ENCODE results near the gene ITIH4. TPM values are rescaled to one million over a fixed set of nuclear protein-coding genes. Genes with fewer than 3 reads are reported as not detected.

Gene ITIH4
- total RNA-seq, 1 donor from 2014 or later, result 4,358 TPM

GRCh38 chr3:52773361-52774065 lies 57.0 kb downstream of the ITIH4 start:
- DNase-seq (ENCODE audit: low spot score) (peak; percentile 78), ATAC-seq (peak; percentile 16)

- DNase-seq (ENCODE audit: low spot score), result no peak
- ATAC-seq, result no peak
Measured at GRCh38 chr3:52771702-52772101, 58.8 kb downstream of the ITIH4 start.

GRCh38 chr3:52771334-52771681 lies 59.2 kb downstream of the ITIH4 start:
- ATAC-seq (no peak), DNase-seq (ENCODE audit: low spot score) (no peak)

DNA sequence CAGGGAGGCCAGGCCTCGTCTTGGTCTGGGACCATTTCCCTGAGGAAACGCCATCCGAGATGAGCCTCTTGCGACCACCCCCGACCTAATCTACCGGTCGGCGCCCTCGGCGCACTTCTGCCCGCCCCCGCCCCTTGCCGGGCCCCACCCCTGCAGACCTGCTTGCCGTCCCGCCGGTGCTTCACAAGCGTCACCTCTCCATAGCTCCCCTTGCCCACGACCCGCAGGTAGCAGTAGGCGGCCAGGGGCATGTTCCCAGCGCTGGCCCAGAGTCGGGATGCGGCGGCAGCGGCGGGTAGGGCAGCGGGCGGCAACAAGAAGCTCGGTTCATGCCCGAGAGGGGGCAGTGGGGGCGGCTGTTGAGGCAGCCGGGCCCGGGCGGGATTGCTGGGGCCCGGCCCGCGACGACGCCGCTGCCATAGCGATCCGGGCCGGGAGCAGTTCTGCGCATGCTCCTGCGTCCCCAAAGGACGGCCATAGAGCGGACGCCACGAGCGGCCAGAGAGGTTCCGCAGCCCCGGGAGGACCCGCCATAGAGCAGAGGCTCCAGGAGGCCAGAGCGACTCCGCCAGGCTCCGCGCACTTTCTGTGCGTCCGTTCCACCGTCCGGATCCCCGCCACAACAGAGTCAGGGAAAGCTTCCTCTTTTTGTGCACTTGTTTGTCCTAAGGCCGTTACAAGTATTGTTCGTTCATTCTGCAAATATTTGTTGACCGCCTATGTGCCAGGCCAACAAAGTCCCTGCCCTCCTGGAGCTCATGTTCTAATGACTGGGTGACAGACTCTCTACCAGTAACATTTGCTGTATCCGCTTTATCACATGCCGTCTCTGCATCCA lies 59.8 kb downstream of the ITIH4 start, which contains the start of gene NEK4:
Gene NEK4, minus strand, starts transcription at position 445 of the 838 bp plus-strand sequence. Its CDS starts 194 bp downstream, at position 251.
- ATAC-seq, result peak; percentile 81
- DNase-seq (ENCODE audit: low spot score), result peak; percentile 95

GRCh38 chr3:52769786-52770455 lies 60.6 kb downstream of the ITIH4 start:
- no peak for DNase-seq (ENCODE audit: low spot score)
- ATAC-seq, result no peak

GRCh38 chr3:52763466-52763865 lies 67.0 kb downstream of the ITIH4 start:
- no peak for ATAC-seq
- DNase-seq (ENCODE audit: low spot score), result no peak

Other genes with a start within 250 kb of the ITIH4 start
- 15.3 TPM for gene PBRM1, start 144.8 kb downstream of the ITIH4 start, total RNA-seq
- 18.9 TPM for gene GNL3, start 144.6 kb downstream of the ITIH4 start, total RNA-seq
- 52.2 TPM for gene GLT8D1, start 124.9 kb downstream of the ITIH4 start, total RNA-seq
- 78.3 TPM for gene SPCS1, start 124.6 kb downstream of the ITIH4 start, total RNA-seq
- gene NEK4, start 59.7 kb downstream of the ITIH4 start, total RNA-seq, result 16.6 TPM
- 1,331 TPM for gene ITIH1, start 53.1 kb downstream of the ITIH4 start, total RNA-seq
- gene ITIH3, start 35.9 kb downstream of the ITIH4 start, total RNA-seq, result 779 TPM
- 0.38 TPM for gene MUSTN1, start 4.3 kb upstream of the ITIH4 start, total RNA-seq
- gene STIMATE, start 66.9 kb upstream of the ITIH4 start, total RNA-seq, result 36.4 TPM
- gene SFMBT1, start 215.4 kb upstream of the ITIH4 start, total RNA-seq, result 14.0 TPM